ENCODE results near the gene SYNM.

The SYNM gene

GRCh38 chr15:99181545-99181971 lies 76.7 kb downstream of the SYNM start:
- Mint-ChIP-seq H3K27me3 (ENCODE audit: low read depth) (no peaks in the 10 kb centered on the region), H3K9me3 (no peaks in the 10 kb centered on the region), H3K4me1 (ENCODE audit: low read depth) (no peaks in the 10 kb centered on the region), H3K4me3 (no peak overlapping the region), H3K36me3 (ENCODE audit: low read depth) (no peaks in the 10 kb centered on the region), H3K27ac (no peak overlapping the region)

- Mint-ChIP-seq H3K9me3 (no peaks in the 10 kb centered on the region), H3K36me3 (ENCODE audit: low read depth) (no peaks in the 10 kb centered on the region), H3K27ac (no peak overlapping the region), H3K4me1 (ENCODE audit: low read depth) (no peaks in the 10 kb centered on the region), H3K27me3 (ENCODE audit: low read depth) (no peaks in the 10 kb centered on the region), H3K4me3 (no peak overlapping the region)
Observed at GRCh38 chr15:99182791-99183190, 77.9 kb downstream of the SYNM start.

Measured in T-helper 1 cell treated with Interleukin-12 subunit alpha and Interleukin-12 subunit beta and Interleukin-4 antibody, amounts not matched to agents 30 μg/mL and 1 μg/mL, for 36 hours (primary cell).